ENCODE data around the gene RASGEF1C.

GRCh38 chr5:180233729-180234128, 24.7 kb upstream of the RASGEF1C start:
- TF ChIP-seq POLR2A (IDR thresholded peaks at IDR 0.05; ENCODE audit: low read length) (no peak), GATA1 (IDR thresholded peaks at IDR 0.05; ENCODE audit: low read depth, low read length) (no peak)

Data from erythroblast (primary cell).